HepG2 (cell line): ENCODE data around the gene DSTN. TPM values are rescaled to one million over a fixed set of nuclear protein-coding genes. Genes with fewer than 3 reads are reported as not detected.

ENCODE experiments used
- CC2D1A ChIP-seq: sonication (generic); formaldehyde crosslinking; IDR thresholded peaks from 2 replicates; pipeline ENCODE4 v1.8.1; 2023; ENCODE audit warnings: mild to moderate bottlenecking, missing genetic modification reagents
- DBP ChIP-seq: sonication (generic); formaldehyde crosslinking; IDR thresholded peaks from 2 replicates; pipeline ENCODE4 v1.4.0; 2020; ENCODE audit warnings: missing genetic modification reagents; ENCODE audit errors: not compliant biosample characterization
- DNMT3B ChIP-seq: conservative IDR thresholded peaks from 2 replicates; pipeline ENCODE4 v1.6.1; 2016; ENCODE audit warnings: missing biosample characterization, control low read depth
- GFI1 ChIP-seq: sonication (generic); formaldehyde crosslinking; IDR thresholded peaks from 2 replicates; pipeline ENCODE4 v1.5.0; 2020; ENCODE audit warnings: missing genetic modification reagents, mild to moderate bottlenecking, borderline replicate concordance
- HHEX ChIP-seq: IDR thresholded peaks from 2 replicates; pipeline ENCODE4 v1.6.1; 2016; ENCODE audit warnings: control low read depth
- KLF11 ChIP-seq: IDR thresholded peaks from 2 replicates; pipeline ENCODE4 v1.6.1; 2016; ENCODE audit warnings: missing compliant biosample characterization
- KMT2A ChIP-seq: sonication (generic); formaldehyde crosslinking; IDR thresholded peaks from 2 replicates; pipeline ENCODE4 v1.4.0; 2020; ENCODE audit warnings: missing genetic modification reagents
- MEF2D ChIP-seq: sonication (generic); formaldehyde crosslinking; IDR thresholded peaks from 2 replicates; pipeline ENCODE4 v1.5.1; 2020; ENCODE audit warnings: mild to moderate bottlenecking, missing genetic modification reagents
- MXD1 ChIP-seq: sonication (generic); formaldehyde crosslinking; IDR thresholded peaks from 2 replicates; pipeline ENCODE4 v1.4.0; 2020; ENCODE audit warnings: mild to moderate bottlenecking, missing genetic modification reagents
- PHB2 ChIP-seq: fragments of 450-650 bp; IDR thresholded peaks from 2 replicates; pipeline ENCODE4 v1.6.1; 2018; ENCODE audit not compliant: partially characterized antibody
- RAD21 ChIP-seq: fragments of 450-650 bp; formaldehyde crosslinking; IDR thresholded peaks from 2 replicates; pipeline ENCODE4 v1.5.0; 2020; ENCODE audit warnings: mild to moderate bottlenecking
- SIX4 ChIP-seq: sonication (generic); formaldehyde crosslinking; IDR thresholded peaks from 2 replicates; pipeline ENCODE4 v1.4.0; 2020; ENCODE audit warnings: missing genetic modification reagents
- TFDP1 ChIP-seq: IDR thresholded peaks from 2 replicates; pipeline ENCODE4 v1.6.1; 2016; ENCODE audit warnings: missing compliant biosample characterization, missing genetic modification reagents, borderline replicate concordance
- ZFP90 ChIP-seq: sonication (generic); formaldehyde crosslinking; IDR thresholded peaks from 2 replicates; pipeline ENCODE4 v1.8.0; 2022; ENCODE audit warnings: missing genetic modification reagents, mild to moderate bottlenecking, inconsistent platforms, borderline replicate concordance
- ZNF431 ChIP-seq: sonication (generic); formaldehyde crosslinking; IDR thresholded peaks from 2 replicates; pipeline ENCODE4 v1.9.0; 2022; ENCODE audit warnings: missing genetic modification reagents, low read depth, mild to moderate bottlenecking, borderline replicate concordance
- ZNF512 ChIP-seq: sonication (generic); formaldehyde crosslinking; IDR thresholded peaks from 2 replicates; pipeline ENCODE4 v1.4.0; 2020; ENCODE audit warnings: mild to moderate bottlenecking, missing genetic modification reagents
- ZNF691 ChIP-seq: sonication (generic); formaldehyde crosslinking; IDR thresholded peaks from 2 replicates; pipeline ENCODE4 v1.4.0; 2020; ENCODE audit warnings: missing genetic modification reagents, low read depth, mild to moderate bottlenecking, borderline replicate concordance
- ZSCAN9 ChIP-seq: IDR thresholded peaks from 2 replicates; pipeline ENCODE4 v1.6.1; 2016; ENCODE audit warnings: borderline replicate concordance
- polyA plus RNA-seq, 8 experiments: library from polyadenylated mRNA; depleted of rRNA in 3 of 8; stranded (reverse) in 7 of 8; unstranded in 1 of 8; fragments of >200 nt; fragmentation: Illumina TruSeq in 4 of 8; extraction: Trizol in 4 of 8; gene quantifications; 2 replicates each; pipeline versions ENCODE4 v1.2.1 to v1.2.3, GENCODE V29; 2011 to 2016; ENCODE audit warnings: low read depth in 4 of 8, missing spikeins in 1 of 8, mixed read lengths in 1 of 8; ENCODE audit not compliant: insufficient read depth in 1 of 8
- total RNA-seq, 5 experiments: library from RNA; depleted of rRNA; stranded (reverse); fragments of >200 nt; fragmentation: Illumina TruSeq; extraction: Trizol; gene quantifications; 2 replicates each; pipeline ENCODE4 v1.2.3, GENCODE V29; 2016; ENCODE audit warnings: low read depth in 1 of 5
- TF ChIP-seq, protein P1 (sequence below): IDR thresholded peaks from 2 replicates; pipeline ENCODE4 v1.6.1; 2016; ENCODE audit warnings: low read depth, borderline replicate concordance
- TF ChIP-seq, protein P2 (sequence below): fragments of 450-650 bp; IDR thresholded peaks from 2 replicates; pipeline ENCODE4 v1.6.1; 2017; ENCODE audit warnings: mild to moderate bottlenecking

The DSTN gene
- total and polyA plus RNA-seq, 2 of the 13 experiments (the other 11 are each of a cell fraction or from before 2014, with no cell fraction given) = 27.6 to 106 TPM

- TF ChIP-seq MEF2D (CRISPR knock-in tag) = no peak
- TF ChIP-seq, protein P1, sequence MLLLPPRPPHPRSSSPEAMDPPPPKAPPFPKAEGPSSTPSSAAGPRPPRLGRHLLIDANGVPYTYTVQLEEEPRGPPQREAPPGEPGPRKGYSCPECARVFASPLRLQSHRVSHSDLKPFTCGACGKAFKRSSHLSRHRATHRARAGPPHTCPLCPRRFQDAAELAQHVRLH (CRISPR knock-in tag) = no peak
- 0 out of 2 replicates have a peak, but pooled peaks have one; percentile 13 for TF ChIP-seq SIX4
- no peak for TF ChIP-seq ZNF431 (CRISPR knock-in tag)
- no peak for TF ChIP-seq HHEX (CRISPR knock-in tag)
- TF ChIP-seq RAD21 (CRISPR knock-in tag) = no peak
- TF ChIP-seq KMT2A = no peak
- no peak for TF ChIP-seq KLF11 (CRISPR knock-in tag)
- TF ChIP-seq ZNF691 (CRISPR knock-in tag) = no peak
- TF ChIP-seq MXD1 (CRISPR knock-in tag) = no peak
- no peak for TF ChIP-seq CC2D1A (CRISPR knock-in tag)
- no peak for TF ChIP-seq ZSCAN9
- no peak for TF ChIP-seq ZFP90 (CRISPR knock-in tag)
- TF ChIP-seq, protein P2, sequence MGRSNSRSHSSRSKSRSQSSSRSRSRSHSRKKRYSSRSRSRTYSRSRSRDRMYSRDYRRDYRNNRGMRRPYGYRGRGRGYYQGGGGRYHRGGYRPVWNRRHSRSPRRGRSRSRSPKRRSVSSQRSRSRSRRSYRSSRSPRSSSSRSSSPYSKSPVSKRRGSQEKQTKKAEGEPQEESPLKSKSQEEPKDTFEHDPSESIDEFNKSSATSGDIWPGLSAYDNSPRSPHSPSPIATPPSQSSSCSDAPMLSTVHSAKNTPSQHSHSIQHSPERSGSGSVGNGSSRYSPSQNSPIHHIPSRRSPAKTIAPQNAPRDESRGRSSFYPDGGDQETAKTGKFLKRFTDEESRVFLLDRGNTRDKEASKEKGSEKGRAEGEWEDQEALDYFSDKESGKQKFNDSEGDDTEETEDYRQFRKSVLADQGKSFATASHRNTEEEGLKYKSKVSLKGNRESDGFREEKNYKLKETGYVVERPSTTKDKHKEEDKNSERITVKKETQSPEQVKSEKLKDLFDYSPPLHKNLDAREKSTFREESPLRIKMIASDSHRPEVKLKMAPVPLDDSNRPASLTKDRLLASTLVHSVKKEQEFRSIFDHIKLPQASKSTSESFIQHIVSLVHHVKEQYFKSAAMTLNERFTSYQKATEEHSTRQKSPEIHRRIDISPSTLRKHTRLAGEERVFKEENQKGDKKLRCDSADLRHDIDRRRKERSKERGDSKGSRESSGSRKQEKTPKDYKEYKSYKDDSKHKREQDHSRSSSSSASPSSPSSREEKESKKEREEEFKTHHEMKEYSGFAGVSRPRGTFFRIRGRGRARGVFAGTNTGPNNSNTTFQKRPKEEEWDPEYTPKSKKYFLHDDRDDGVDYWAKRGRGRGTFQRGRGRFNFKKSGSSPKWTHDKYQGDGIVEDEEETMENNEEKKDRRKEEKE = no peak
- TF ChIP-seq PHB2 = no peak
- no peak for TF ChIP-seq DNMT3B (CRISPR knock-in tag)
- TF ChIP-seq GFI1 (CRISPR knock-in tag) = no peak
- no peak for TF ChIP-seq DBP (CRISPR knock-in tag)
- no peak for TF ChIP-seq TFDP1 (CRISPR knock-in tag)
- TF ChIP-seq ZNF512 (CRISPR knock-in tag) = no peak
Observed at GRCh38 chr20:17646209-17646960, 76.5 kb downstream of the DSTN start (continued).
